RPMI7951 (cell line): ENCODE data around the gene TTC21B. TPM values are rescaled to one million over a fixed set of nuclear protein-coding genes. Genes with fewer than 3 reads are reported as not detected.

Experiments
- DNase-seq: peaks from one replicate; pipeline ENCODE4 v3.0.0-alpha.2; 2012; ENCODE audit warnings: low read depth
- total RNA-seq: library from RNA; depleted of rRNA; stranded (reverse); fragments of >200 nt; shearing (Covaris generic); gene quantifications from 2 replicates; pipeline ENCODE4 v1.2.3, GENCODE V29; 2014

Gene TTC21B
- total RNA-seq, 1 experiment from 2014 or later = 27.0 TPM

DNA sequence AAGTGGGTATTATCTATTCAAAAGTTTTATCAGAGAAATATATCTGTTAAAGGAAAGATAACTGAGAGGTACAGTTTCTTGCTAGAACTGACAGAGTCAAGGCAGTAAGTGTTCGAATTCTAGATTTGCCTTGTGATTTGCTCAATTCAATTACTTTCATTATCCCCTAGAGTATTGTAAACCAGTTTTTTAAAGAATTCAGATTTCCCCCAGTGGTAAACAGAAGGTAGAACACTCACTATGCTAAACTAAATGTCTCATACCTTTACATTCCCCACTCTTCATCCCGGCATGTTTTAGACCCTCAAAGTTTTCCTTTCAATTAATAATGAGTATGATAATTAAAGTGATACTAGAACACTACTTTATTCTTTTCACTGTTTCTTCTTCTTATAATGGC is 28.6 kb downstream of the TTC21B start:
- no peak for DNase-seq

DNA sequence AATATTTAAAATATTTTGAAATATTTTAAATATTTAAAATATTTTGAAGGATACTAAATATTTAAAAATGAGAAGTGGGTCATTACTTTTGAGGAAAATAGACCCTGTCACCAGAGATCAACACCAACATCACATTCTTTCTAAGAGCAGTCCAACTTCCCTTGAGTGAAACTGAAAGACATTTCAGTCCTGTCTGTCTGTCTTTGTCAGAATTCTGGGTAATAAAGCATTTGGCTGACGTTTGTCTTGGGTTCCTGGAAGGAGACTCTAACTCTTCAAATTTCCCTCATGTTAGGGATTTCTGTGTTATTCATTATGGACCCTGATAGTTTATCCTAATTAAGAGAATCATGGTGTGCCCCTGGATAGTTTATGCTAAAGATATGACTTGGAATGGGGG is 32.8 kb downstream of the TTC21B start:
- DNase-seq = no peak

DNA sequence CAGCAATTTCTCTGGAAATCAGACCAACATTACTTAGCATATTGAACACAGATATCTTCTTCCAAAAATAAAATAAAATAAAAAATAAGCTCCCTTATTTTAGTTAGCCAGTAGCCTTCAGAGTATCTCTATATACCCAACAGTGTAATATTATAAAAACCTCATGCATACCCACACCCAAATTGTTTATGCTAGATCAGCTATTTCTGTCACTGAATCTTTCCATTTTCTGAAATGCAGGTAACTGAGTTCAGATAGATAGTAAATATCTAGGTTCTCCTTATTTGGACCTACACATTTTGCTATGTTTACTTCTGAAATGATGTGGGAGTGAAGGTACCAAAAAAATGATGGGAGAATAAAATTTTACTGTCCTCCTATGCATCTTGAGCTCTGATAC is 39.9 kb downstream of the TTC21B start:
- no peak for DNase-seq

DNA sequence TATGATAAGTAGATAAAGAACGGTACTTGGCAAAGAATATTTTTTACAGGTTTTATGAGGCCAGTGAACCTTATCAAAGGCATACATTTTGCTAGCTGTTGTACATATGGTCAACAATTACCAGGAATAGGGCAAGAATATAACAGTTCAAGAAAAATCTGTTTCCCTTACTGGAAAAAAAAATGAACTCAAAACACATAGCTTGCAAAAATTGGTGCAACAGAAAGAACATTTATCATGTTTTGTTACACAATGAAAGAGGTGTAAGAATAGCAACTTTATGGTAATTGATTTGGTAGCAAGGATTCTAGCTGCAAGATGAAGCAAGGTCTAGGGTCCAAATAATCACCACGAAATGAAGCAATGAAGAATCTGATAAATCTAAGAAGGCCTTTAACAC is 41.6 kb downstream of the TTC21B start:
- DNase-seq = no peak

DNA sequence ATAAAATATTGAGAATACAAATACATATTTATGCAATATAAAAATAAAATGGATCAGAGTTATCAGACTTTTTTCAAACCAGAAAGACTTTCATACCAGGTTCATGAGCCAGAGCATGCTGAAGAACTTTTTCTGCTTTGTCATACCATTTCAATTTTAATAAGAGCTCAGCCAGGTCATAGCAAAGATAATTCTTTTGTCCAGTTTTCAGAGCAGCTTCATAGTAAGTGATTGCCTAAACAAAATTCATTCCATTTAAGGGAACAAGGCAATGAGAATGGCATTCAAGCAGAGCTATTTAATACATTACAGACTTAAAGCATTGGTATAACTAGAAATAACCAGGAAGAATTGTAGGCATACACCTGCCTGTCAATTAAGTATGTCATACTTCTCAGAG is 42.3 kb downstream of the TTC21B start:
- DNase-seq = no peak

DNA sequence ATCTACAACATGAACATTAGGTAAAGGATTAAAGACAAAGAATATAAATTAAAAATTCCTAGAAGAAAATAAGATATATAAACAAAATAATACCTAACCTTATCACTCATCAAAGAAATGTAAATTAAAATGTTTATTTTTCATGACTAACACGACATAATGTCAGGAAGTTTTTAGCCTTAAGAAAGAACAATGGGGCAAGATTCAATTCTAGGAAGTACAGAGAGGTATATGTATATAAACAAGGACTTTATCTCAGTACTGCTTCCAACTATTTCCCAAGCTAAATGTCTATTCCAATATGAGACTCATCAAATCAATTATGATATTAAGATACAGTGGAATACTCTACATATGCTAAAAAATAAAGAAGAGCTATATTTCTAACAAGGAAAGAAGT is 44.1 kb downstream of the TTC21B start:
- DNase-seq = no peak

DNA sequence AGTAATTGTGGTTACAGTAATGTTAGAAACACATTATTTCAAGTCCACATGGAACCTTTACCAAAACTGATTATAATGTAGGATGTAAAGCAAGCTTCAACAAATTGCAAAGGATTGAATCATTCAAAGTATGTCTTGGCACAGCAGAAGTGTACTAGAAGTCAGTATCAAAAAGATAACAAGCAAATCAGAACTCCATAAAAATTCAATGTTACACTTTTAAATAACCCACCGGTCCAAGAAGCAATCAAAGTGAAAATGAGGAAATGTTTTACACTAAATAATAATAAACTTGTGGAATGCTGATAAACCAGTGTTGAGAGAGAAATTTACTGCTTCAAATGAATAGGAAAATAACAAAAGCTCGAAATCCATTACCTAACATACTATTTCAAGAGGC is 47.7 kb downstream of the TTC21B start:
- DNase-seq = no peak

DNA sequence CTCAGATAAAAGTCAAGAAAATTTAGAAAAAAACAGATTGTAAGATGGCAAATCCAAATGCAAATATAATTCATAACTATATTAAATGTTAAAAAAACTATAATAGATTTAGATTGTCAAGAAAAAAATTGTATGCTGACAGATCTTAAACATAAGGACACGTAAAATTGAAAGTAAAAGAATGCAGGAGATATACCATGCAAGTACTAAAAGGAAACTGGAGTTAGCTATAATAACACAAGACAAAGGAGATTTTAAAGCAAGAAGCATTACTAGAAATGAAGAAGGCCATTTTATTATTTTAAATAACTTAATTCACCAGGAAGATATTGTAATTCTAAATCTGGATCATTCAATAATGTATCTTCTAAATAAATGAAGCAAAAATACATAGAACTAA is 48.3 kb downstream of the TTC21B start:
- DNase-seq = no peak

DNA sequence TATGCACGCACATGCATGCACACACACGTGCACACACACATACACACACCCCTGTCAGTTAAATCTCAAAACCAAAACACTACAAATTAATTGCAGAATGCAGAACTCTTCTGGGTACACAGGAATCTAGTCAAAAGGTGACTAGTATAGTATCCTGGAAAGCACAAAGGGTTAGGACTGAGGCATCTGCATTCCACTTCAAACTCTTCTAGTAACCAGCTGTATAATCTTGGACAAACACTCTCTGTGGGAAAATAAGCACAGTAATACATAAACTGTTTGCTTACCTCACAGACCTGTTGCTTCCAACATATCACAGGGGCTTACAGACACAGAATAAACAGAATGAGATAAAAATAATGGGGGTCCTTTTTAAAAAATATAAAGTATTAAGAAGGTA is 49.1 kb downstream of the TTC21B start:
- DNase-seq = no peak

DNA sequence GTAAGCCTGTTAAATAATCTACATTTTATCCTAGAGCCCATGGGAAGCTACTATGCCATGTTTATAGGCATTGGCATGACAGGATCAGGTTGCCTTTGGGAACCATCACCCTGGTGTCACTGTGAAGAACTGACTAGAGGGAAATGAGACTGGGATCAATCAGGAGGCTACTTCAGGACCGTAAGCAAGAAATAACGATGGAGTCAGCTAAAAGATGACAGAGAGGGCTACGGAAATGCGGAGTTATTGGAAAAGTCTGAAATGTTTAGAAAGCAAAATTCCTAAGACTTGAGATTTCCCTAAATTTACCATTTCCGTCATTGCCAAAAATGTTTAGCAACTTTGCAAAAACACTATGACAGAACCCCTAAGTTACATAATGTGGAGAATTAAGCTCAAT is 50.2 kb downstream of the TTC21B start:
- DNase-seq = no peak

DNA sequence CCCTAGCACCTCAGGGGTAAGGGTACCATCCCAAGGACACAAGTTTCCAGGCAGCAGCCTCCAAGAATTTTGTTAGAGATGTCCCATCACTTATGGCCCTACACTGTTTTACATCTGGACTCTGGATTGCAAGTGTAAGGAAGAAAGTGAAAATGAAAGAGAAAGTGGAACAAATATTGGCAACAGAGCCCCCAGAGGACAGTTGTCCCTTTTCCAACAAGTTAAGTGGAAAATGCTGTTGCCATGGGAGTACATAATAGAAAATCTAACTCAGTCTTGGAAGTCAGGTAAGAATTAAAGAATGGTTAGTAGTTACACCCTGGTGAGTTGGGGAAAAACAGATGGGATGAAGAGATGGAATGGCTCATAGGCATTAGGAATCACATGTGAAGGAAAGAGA is 50.6 kb downstream of the TTC21B start:
- DNase-seq = peak; percentile 66

DNA sequence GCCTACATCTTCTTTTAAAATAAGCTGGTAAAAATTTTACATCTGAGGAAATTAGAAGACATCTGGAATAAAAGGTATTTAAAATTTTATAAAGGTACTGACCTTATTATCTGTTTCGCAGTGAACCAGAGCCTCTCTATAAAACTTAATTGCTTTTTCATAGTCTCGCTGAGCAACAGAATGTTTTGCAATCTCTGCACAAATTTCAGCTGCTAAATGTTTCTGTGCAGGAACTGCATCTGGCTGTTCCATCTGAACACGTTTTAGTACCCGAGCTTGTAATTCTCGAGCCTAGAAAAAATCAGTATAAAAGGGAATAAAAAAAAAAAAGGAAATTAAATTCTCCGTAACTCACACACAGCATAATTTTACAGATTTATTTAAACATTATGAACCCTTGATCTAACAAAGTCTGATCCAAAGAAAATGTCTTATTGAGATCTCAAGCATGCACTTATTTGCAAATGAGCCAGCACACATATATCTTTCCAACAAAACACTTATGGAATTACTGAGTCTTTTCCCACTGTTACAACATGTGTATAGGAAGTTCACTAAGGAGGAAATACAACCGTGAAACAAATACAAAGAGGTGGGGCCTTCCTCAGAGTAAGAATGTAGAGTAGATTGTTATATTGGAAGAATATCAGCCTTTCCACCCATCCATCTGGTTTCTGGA is 51.8 kb downstream of the TTC21B start:
- no peak for DNase-seq

DNA sequence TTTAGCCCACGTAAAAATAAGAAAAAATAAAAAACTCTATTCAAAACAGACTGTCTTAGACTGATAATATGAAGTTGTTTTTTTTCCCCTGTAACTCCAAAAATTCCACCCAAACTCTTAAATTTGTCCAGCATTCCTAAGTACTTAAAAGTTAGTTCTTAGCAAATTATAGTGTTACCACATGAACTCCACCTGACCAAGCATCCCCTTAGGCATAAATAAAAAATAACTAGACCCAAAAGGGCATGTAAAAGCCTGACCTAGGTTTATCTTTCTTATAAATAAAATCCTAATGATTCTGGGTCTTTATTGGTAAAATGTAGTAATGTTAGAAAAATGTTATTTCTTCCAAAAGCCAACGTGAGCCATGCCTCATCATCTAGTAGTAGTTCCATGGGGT is 54.3 kb downstream of the TTC21B start:
- no peak for DNase-seq

DNA sequence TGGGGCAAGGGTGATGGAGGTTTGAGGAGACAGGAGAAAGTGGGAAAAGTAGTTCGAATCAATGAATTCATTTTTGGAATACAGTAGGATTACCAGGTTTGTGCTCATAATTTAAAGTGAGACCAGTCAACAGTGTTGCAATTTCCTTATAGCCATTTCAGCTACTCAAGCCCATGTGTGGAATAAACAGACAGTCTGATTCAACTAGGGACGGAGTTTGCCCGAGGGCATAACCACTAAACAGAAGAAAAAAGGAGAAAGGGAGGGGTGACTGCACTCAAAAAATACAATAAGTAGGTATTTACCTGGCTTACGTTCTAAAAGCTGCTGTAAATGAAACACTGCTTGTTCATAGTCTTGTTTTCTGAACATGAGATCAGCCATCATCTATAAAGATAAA is 55.2 kb downstream of the TTC21B start:
- DNase-seq = peak; percentile 80

DNA sequence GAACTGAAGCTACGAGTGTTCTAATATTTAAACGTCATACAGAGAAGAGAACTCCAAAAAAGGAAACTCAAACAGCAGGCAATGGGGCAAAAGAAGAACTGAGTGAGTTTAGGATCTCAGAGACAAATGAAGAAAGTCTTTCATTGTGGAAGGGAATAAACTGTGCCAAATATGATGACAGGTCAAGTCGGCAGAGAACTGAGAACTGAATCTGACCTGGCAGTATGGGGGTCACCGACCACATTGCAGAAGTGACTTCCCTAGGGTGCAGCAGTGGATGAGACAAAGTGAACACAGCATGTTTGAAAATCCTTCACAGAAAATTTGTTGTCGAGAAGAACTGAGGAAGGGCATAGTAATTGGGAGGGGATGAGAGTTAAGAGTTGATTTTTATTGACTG is 55.9 kb downstream of the TTC21B start:
- no peak for DNase-seq

DNA sequence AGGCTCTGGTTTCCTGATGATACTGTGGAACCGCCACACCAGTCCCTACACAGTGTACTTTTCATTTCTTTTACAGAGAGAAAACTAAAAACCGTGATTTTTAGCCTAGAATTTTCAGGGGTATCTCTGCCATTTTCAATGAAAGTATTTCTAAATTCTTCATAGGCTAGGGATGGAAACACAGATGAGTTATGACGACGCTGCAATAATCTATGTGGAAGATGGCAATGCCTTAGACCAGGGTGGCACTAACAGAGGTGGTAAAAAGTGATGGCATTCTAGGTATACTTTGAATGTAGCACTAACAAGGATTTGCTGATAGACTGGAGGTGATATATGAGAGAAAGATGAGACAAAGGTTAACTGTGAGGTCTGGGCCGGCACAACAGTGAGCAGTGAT is 56.5 kb downstream of the TTC21B start:
- no peak for DNase-seq

DNA sequence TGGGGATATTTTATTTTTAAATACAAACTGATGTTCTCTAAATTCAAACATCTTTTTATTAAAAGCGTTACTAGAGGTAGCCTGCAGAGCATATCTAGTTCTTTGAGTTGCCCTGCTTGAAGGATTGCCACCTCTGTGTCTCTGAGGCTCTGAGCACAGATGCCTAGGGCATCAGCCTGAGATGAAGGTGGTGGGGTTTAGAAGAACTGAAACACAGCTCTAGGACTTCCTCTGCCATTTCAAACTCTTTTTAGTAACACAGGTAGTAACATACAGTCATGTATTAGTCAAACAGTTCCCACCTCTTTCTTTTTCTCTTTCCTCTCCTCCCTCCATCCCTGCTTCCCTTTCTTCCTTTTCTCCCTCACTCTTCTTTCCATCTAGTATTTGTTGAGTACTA is 57.6 kb downstream of the TTC21B start:
- DNase-seq = no peak

DNA sequence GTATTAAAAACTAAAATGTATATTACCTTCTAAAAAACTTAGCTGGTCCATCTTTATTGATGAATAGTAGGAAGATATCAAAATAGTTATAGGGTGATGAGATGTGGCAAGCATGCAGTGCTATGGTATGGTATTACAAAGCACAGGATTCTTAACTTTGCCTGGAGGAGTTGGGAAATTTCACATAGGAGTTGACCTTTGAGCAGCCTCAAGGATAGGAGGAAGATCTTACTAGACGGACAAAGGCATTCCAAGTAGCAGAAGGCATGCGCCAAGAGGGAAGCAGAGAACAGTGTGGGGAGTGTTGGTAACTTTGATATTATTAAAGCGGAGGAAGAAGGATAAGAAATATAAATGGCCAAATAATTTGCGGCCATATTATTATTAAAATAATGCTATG is 60.0 kb downstream of the TTC21B start:
- DNase-seq = no peak

DNA sequence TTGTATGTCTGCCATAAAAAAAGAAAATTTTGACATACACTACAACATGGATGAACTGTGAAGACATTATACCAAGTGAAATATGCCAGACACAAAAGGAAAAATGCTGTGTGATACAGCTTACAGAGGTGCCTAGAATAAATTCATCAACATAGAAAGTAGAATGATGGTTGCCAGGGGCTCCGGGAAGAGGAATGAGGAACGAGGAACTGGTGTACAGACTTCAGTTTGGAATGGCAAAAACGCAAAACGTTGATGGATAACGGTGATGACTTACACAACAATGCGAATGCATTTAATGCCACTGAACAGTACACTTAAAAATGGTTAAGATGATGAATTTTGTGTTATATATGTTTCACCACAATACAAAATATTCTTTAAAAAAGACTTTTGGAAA is 61.0 kb downstream of the TTC21B start:
- no peak for DNase-seq

DNA sequence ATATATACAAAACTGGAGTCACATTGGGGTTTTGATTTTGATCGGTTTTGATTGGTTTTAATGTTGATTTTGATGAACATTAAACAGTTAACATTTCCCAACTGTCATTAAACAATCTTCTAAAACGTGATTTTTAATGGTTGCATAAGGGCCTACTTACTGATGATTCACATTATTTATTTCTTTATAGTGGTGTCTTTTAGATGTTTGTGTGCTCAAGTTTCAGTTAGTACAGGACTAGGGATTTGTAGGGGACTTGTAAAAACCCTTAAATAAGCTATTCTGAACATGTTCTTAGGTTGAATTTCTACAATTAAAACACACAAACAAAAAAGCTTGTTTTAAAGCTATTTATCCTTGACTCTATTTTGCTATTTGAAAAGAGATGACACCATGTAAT is 61.6 kb downstream of the TTC21B start:
- no peak for DNase-seq

DNA sequence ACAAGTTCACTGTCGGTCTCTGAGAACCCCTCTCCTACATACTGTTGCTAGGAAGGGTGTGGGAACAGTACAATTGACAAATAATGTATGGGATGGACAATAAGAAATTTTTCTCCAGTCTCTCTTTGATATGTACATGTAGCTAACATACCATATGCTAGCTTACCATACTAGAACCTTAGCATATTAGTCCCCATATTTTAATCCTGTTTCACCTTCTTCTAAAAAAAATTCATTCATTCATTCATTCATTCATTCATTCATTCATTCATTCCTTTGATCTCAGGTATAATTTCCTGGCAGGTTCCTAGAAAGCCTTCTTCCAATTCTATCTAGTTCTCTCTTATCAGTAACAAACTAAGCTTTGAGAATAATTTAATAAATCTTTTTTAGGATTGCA is 62.2 kb downstream of the TTC21B start:
- no peak for DNase-seq

DNA sequence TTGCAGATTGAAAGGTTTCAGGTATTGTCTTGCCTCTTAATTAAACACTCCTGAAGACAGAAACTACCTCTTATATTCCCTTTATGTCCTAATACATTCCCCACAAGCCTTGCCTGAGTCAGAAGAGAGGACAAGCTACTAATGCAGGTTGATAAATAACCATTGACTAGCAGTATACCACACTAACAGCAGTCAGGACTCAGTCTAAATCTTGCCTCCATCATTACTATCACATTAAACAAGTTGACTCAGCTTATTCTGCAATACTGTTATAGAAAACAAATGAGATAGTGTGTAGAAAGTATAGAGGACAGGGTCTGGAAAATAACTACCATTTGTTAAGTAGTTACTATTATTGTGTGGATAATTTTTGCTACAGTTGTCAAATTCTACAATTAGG is 63.8 kb downstream of the TTC21B start:
- no peak for DNase-seq

DNA sequence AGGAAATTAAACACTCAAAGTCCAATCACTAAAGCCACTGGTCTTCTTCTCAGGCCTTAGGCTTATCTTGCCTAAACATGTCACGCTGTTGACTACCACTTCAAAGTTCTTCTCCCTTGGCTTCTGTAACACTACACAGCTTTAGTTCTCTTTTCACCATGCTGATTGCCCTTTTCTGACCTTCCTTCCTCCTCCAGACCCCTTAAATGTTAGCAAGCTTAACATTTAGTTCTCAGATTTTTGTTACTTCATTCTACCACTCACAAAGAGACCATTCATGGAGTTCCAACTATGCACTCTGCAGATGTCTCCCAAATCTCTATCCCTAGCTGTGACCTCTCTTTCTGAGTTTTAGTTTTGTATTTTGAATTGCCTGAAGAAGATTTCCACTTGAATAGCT is 64.4 kb downstream of the TTC21B start:
- DNase-seq = peak; percentile 7

DNA sequence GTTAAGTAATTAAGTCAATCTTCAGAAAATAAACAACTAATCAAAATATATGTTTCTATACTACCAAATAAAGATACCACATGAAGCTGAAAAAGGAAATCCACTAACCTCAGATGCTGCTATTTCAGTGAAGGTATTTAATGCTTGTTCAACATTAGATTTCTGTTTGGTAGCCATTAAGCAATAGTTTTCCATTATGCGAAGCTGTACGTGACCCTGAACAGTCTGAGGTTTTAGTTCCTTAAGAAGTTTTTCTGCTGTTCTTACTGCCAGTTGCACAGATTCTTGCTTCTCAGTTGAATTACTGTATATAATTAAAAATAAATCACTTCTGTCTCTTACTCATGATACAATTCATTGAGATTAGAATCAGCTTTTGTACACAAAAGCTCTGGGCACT is 65.4 kb downstream of the TTC21B start:
- no peak for DNase-seq
